HG02642 (cell line): ENCODE data around the gene PCDHB8.
"Not testable (repeated sequence)": the region's sequence is repeated elsewhere in the genome, so short reads cannot be mapped to it uniquely, and the experiment has no call there.

Experiments
- ATAC-seq: cut with Tn5 transposase; IDR thresholded peaks from one replicate; pipeline ENCODE4 v1.9.1; 2021; ENCODE audit warnings: mild to moderate bottlenecking; ENCODE audit not compliant: unreplicated experiment, poor library complexity

PCDHB8 gene

DNA sequence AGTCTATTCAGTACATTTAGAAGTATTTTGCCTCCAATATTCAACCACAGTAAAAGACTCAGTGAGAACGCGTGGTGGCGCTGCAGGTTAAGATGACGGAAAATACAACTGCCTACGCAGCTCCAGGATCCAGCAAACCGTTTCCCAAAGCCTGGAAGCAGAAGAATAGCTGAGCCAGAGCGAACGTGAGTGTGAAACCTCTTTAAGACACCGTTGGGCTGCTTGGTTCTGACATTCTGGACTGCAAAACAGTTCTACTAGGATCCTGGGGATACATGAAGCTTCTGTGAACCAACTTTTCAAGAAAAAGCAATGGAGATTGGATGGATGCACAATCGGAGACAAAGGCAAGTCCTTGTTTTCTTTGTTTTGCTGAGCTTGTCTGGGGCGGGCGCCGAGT lies 4.7 kb downstream of the PCDHB8 start, which contains the start of gene PCDHB16:
PCDHB16 (plus strand) TSS at position 140 of the 400 bp plus-strand sequence; CDS start at position 313, 173 bp downstream.
- no peak for ATAC-seq

DNA sequence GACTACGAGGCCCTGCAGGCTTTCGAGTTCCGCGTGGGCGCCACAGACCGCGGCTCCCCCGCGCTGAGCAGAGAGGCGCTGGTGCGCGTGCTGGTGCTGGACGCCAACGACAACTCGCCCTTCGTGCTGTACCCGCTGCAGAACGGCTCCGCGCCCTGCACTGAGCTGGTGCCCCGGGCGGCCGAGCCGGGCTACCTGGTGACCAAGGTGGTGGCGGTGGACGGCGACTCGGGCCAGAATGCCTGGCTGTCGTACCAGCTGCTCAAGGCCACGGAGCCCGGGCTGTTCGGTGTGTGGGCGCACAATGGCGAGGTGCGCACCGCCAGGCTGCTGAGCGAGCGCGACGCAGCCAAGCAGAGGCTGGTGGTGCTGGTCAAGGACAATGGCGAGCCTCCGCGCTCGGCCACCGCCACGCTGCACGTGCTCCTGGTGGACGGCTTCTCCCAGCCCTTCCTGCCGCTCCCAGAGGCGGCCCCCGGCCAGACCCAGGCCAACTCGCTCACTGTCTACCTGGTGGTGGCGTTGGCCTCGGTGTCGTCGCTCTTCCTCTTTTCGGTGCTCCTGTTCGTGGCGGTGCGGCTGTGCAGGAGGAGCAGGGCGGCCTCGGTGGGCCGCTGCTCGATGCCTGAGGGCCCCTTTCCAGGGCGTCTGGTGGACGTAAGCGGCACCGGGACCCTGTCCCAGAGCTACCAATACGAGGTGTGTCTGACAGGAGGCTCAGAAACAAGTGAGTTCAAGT lies 6.7 kb downstream of the PCDHB8 start:
- not testable (repeated sequence) for ATAC-seq

DNA sequence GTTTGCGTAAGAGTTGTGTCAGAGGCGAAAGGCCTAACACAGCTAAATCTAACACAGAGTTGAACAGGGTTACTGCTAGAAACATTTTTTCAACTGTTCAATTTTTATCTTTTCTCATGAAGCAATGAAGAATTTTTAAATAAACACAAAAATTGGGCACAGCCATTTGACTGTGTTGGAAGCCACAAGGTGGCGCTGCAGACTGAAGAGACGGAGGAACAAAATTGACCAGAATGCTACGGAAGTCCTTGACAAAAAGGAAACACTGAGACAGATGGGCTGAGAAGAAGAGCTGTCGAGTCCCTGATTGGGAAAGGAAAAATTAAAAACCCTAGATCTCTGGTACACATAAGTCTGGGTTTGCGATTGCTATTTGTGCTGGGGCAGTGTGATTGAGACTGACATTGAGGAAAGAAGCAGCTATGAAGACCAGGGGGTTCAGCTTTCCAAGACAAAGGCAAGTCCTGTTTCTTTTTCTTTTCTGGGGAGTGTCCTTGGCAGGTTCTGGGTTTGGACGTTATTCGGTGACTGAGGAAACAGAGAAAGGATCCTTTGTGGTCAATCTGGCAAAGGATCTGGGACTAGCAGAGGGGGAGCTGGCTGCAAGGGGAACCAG lies 9.4 kb downstream of the PCDHB8 start, which contains the start of gene PCDHB9:
PCDHB9 (plus strand) TSS at position 265 of the 616 bp plus-strand sequence; CDS start at position 423, 158 bp downstream.
- no peak for ATAC-seq

DNA sequence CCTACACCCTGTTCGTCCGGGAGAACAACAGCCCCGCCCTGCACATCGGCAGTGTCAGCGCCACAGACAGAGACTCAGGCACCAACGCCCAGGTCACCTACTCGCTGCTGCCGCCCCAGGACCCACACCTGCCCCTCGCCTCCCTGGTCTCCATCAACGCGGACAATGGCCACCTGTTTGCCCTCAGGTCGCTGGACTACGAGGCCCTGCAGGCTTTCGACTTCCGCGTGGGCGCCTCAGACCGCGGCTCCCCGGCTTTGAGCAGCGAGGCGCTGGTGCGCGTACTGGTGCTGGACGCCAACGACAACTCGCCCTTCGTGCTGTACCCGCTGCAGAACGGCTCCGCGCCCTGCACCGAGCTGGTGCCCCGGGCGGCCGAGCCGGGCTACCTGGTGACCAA lies 11.1 kb downstream of the PCDHB8 start:
- ATAC-seq = not testable (repeated sequence)

DNA sequence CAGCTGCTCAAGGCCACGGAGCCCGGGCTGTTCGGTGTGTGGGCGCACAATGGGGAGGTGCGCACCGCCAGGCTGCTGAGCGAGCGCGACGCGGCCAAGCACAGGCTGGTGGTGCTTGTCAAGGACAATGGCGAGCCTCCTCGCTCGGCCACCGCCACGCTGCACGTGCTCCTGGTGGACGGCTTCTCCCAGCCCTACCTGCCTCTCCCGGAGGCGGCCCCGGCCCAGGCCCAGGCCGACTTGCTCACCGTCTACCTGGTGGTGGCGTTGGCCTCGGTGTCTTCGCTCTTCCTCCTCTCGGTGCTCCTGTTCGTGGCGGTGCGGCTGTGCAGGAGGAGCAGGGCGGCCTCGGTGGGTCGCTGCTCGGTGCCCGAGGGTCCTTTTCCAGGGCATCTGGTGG lies 11.5 kb downstream of the PCDHB8 start:
- not testable (repeated sequence) for ATAC-seq

DNA sequence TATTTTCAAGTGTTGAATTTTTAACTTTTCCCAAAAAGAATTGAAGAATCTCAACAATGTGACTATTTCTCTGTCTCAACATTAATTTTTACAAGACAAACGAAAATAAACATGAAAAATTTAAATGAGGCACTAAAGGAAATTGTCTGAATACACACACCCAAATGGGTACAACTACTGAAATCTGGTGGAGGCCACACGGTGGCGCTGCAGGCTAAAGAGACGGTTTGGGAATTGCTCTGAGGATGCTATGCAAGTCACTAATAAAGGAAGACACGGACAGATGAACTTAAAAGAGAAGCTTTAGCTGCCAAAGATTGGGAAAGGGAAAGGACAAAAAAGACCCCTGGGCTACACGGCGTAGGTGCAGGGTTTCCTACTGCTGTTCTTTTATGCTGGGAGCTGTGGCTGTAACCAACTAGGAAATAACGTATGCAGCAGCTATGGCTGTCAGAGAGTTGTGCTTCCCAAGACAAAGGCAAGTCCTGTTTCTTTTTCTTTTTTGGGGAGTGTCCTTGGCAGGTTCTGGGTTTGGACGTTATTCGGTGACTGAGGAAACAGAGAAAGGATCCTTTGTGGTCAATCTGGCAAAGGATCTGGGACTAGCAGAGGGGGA lies 14.6 kb downstream of the PCDHB8 start, which contains the start of gene PCDHB10:
PCDHB10 (plus strand) TSS at position 244 of the 616 bp plus-strand sequence; CDS start at position 444, 200 bp downstream.
- no peak for ATAC-seq

DNA sequence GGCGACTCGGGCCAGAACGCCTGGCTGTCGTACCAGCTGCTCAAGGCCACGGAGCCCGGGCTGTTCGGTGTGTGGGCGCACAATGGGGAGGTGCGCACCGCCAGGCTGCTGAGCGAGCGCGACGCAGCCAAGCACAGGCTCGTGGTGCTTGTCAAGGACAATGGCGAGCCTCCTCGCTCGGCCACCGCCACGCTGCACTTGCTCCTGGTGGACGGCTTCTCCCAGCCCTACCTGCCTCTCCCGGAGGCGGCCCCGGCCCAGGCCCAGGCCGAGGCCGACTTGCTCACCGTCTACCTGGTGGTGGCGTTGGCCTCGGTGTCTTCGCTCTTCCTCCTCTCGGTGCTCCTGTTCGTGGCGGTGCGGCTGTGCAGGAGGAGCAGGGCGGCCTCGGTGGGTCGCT lies 16.7 kb downstream of the PCDHB8 start:
- not testable (repeated sequence) for ATAC-seq

DNA sequence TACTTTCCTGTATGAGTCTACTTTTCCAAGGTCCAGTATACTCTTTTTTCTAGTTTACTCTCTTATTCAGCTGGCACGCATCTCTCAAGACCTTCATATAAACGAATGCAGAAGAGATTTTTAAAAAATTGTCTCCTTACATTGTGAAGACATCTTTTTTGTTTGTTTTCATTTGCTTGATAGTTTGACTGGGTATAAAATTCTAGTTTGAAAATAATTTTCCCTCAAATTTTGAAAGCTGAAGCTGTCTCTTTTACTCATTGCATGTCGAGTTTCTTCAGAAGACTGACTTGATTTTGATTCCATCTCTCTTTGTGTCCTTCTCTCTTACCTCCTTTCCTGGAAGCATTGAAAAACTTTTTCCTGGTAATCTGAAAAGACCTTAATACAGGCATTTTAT lies 18.8 kb downstream of the PCDHB8 start:
- ATAC-seq = no peak

DNA sequence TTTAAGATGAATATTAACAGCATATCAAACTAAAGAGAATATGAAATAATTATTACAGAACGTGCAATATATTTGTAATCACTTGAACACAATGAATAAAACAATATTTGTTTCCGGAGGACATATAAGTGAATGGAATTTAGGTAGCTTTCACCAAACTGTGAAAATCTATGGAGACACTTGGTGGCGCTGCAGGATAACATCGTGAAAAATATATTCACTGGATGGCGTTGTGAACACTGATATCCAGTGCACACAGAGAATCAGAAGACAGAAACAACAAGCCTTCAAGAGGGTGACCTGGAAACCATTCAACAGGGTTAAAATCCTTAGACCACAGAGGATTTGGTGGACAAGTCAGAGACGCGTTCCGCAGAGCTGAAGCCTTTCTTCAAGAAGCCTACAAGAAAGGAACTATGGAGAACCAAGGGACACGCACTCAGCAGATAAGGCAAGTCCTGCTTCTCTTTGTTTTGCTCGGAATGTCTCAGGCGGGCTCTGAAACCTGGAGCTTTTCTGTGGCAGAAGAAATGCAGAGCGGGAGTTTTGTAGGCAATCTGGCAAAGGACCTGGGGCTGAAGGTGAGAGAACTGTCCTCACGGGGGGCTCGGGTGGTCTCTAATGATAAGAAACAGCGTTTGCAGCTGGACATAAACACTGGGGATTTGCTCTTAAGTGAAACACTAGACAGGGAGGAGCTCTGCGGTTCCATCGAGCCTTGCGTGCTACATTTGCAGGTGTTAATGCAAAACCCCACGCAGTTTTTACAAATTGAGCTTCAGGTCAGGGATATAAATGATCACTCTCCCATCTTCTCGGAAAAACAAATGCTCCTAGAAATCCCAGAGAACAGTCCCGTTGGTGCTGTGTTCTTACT lies 22.0 kb downstream of the PCDHB8 start, which contains the start of gene PCDHB11:
PCDHB11 (plus strand) TSS at position 269 of the 877 bp plus-strand sequence; CDS start at position 417, 148 bp downstream.
- ATAC-seq = no peak

DNA sequence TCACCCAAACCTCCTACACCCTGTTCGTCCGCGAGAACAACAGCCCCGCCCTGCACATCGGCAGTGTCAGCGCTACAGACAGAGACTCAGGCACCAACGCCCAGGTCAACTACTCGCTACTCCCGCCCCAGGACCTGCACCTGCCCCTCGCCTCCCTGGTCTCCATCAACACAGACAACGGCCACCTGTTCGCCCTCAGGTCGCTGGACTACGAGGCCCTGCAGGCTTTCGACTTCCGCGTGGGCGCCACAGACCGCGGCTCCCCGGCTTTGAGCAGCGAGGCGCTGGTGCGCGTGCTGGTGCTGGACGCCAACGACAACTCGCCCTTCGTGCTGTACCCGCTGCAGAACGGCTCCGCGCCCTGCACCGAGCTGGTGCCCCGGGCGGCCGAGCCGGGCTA lies 23.5 kb downstream of the PCDHB8 start:
- ATAC-seq = not testable (repeated sequence)

DNA sequence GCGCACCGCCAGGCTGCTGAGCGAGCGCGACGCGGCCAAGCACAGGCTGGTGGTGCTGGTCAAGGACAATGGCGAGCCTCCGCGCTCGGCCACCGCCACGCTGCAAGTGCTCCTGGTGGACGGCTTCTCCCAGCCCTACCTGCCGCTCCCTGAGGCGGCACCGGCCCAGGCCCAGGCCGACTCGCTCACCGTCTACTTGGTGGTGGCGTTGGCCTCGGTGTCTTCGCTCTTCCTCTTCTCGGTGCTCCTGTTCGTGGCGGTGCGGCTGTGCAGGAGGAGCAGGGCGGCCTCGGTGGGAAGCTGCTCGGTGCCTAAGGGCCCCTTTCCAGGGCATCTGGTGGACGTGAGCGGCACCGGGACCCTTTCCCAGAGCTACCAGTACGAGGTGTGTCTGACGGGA lies 24.1 kb downstream of the PCDHB8 start:
- ATAC-seq = not testable (repeated sequence)

DNA sequence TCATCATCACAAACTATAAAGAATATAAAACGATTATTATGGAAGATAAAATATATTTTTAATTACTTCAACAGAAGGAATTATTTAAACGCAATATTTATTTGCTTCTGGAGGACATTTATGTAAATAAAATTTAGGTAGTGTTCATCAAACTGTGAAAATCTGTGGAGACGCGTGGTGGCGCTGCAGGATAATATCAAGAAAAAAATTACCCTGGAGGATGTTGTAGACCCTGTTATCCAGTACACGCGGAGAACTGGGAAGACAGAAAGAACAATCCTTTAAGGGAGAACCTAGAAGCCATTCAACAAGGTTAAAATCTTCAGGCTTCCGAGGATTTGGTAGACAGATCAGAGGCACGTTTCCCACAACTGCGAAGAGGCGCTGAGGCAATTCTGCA lies 30.9 kb downstream of the PCDHB8 start, which contains the start of gene PCDHB12:
PCDHB12 (plus strand) TSS at position 242 of the 400 bp plus-strand sequence. CDS start 189 bp downstream, outside the sequence.
- no peak for ATAC-seq

DNA sequence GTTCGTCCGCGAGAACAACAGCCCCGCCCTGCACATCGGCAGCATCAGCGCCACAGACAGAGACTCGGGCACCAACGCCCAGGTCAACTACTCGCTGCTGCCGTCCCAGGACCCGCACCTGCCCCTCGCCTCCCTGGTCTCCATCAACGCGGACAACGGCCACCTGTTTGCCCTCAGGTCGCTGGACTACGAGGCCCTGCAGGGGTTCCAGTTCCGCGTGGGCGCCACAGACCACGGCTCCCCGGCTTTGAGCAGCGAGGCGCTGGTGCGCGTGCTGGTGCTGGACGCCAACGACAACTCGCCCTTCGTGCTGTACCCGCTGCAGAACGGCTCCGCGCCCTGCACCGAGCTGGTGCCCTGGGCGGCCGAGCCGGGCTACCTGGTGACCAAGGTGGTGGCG lies 32.7 kb downstream of the PCDHB8 start:
- not testable (repeated sequence) for ATAC-seq

DNA sequence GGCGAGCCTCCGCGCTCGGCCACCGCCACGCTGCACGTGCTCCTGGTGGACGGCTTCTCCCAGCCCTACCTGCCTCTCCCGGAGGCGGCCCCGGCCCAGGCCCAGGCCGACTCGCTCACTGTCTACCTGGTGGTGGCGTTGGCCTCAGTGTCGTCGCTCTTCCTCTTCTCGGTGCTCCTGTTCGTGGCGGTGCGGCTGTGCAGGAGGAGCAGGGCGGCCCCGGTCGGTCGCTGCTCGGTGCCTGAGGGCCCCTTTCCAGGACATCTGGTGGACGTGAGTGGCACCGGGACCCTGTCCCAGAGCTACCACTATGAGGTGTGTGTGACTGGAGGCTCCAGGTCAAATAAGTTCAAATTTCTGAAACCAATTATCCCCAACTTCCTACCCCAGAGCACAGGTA lies 33.3 kb downstream of the PCDHB8 start:
- not testable (repeated sequence) for ATAC-seq

DNA sequence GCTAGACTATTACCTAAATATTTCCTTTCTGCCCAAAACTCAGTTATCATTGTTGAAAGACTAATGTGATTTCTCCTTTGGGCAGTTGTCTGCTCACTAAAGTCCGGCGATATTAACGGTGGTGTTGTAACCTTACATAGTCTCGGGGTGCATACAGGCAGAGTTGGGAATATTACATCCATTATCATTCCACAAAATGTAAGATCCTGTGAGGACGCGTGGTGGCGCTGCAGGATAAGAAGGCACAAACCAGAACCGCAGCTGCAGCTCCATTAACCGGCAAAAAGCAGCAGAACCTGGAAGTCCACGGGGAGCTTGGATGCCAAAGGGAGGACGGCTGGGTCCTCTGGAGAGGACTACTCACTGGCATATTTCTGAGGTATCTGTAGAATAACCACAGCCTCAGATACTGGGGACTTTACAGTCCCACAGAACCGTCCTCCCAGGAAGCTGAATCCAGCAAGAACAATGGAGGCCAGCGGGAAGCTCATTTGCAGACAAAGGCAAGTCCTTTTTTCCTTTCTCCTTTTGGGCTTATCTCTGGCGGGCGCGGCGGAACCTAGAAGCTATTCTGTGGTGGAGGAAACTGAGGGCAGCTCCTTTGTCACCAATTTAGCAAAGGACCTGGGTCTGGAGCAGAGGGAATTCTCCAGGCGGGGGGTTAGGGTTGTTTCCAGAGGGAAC lies 36.2 kb downstream of the PCDHB8 start, which contains the start of gene PCDHB13:
PCDHB13 (plus strand) TSS at position 264 of the 684 bp plus-strand sequence; CDS start at position 469, 205 bp downstream.
- ATAC-seq = not testable (repeated sequence)

DNA sequence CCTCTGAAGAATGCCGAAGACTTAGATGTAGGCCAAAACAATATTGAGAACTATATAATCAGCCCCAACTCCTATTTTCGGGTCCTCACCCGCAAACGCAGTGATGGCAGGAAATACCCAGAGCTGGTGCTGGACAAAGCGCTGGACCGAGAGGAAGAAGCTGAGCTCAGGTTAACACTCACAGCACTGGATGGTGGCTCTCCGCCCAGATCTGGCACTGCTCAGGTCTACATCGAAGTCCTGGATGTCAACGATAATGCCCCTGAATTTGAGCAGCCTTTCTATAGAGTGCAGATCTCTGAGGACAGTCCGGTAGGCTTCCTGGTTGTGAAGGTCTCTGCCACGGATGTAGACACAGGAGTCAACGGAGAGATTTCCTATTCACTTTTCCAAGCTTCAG lies 37.0 kb downstream of the PCDHB8 start:
- ATAC-seq = not testable (repeated sequence)

DNA sequence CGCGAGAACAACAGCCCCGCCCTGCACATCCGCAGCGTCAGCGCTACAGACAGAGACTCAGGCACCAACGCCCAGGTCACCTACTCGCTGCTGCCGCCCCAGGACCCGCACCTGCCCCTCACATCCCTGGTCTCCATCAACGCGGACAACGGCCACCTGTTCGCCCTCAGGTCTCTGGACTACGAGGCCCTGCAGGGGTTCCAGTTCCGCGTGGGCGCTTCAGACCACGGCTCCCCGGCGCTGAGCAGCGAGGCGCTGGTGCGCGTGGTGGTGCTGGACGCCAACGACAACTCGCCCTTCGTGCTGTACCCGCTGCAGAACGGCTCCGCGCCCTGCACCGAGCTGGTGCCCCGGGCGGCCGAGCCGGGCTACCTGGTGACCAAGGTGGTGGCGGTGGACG lies 37.9 kb downstream of the PCDHB8 start:
- ATAC-seq = not testable (repeated sequence)

DNA sequence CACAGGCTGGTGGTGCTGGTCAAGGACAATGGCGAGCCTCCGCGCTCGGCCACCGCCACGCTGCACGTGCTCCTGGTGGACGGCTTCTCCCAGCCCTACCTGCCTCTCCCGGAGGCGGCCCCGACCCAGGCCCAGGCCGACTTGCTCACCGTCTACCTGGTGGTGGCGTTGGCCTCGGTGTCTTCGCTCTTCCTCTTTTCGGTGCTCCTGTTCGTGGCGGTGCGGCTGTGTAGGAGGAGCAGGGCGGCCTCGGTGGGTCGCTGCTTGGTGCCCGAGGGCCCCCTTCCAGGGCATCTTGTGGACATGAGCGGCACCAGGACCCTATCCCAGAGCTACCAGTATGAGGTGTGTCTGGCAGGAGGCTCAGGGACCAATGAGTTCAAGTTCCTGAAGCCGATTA lies 38.4 kb downstream of the PCDHB8 start:
- not testable (repeated sequence) for ATAC-seq
